Kidney epithelial cell (primary cell): ENCODE data around the gene CYSTM1. TPM values are rescaled to one million over a fixed set of nuclear protein-coding genes. Genes with fewer than 3 reads are reported as not detected.
A peak's percentile ranks its signal among the peaks of the same experiment; 100 is the strongest.

ENCODE experiments used
- DNase-seq: peaks from one replicate; pipeline ENCODE4 v3.0.0-alpha.2; 2010; ENCODE audit warnings: low read depth
- H3K27me3 ChIP-seq: 2 replicates; pipeline ENCODE4 v1.6.0; 2011; ENCODE audit warnings: low read length; ENCODE audit not compliant: control insufficient read depth, insufficient read depth
- H3K36me3 ChIP-seq: 2 replicates; pipeline ENCODE4 v1.5.1; 2011; ENCODE audit warnings: low read length; ENCODE audit not compliant: control insufficient read depth, insufficient read depth
- H3K4me3 ChIP-seq: 2 replicates; pipeline ENCODE4 v1.5.1; 2011; ENCODE audit warnings: low read depth, mild to moderate bottlenecking, control low read depth, low read length
- total RNA-seq: library from RNA; depleted of rRNA; stranded (reverse); fragments of >200 nt; gene quantifications from 2 replicates; pipeline ENCODE4 v1.2.3, GENCODE V29; 2015
- TF ChIP-seq, protein P1 (sequence below): IDR thresholded peaks from 2 replicates; pipeline ENCODE4 v1.5.1; 2011; ENCODE audit warnings: mild to moderate bottlenecking, moderate library complexity, low read length, control low read depth, inconsistent platforms; ENCODE audit not compliant: insufficient read depth, poor library complexity, severe bottlenecking

Gene CYSTM1
- total RNA-seq, 1 donor from 2014 or later = 176 TPM

- no peaks in the 10 kb centered on the region for H3K36me3 ChIP-seq
- no peak for DNase-seq
- H3K4me3 ChIP-seq = peak overlapping the region; percentile 44
- TF ChIP-seq, protein P1, sequence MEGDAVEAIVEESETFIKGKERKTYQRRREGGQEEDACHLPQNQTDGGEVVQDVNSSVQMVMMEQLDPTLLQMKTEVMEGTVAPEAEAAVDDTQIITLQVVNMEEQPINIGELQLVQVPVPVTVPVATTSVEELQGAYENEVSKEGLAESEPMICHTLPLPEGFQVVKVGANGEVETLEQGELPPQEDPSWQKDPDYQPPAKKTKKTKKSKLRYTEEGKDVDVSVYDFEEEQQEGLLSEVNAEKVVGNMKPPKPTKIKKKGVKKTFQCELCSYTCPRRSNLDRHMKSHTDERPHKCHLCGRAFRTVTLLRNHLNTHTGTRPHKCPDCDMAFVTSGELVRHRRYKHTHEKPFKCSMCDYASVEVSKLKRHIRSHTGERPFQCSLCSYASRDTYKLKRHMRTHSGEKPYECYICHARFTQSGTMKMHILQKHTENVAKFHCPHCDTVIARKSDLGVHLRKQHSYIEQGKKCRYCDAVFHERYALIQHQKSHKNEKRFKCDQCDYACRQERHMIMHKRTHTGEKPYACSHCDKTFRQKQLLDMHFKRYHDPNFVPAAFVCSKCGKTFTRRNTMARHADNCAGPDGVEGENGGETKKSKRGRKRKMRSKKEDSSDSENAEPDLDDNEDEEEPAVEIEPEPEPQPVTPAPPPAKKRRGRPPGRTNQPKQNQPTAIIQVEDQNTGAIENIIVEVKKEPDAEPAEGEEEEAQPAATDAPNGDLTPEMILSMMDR = no peak
- H3K27me3 ChIP-seq = peaks cover 17% of the 10 kb centered on the region
Observed at GRCh38 chr5:140146523-140146842, 28.5 kb upstream of the CYSTM1 start.

DNA sequence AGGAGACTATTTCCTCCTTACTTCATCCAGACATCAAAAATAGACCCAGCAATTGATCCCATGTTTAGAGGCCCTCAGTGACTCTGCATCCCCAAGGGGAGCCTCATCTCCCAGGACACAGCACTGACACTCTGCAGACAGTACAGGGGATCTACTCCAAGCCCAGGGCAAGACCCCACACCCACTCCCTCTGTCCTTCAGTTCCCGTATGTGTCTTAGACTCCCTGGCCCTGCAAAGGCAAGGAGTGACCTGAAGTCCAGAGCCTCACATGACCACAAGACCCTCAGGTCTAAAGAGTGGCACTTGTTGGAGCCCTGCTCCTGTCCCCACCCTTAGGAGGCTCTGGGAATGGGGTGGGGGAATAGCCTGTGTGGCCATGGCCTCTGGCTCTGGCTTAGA, 27.5 kb upstream of the CYSTM1 start:
- DNase-seq = no peak
- Histone ChIP-seq H3K27me3 (peaks cover 17% of the 10 kb centered on the region), H3K36me3 (no peaks in the 10 kb centered on the region), H3K4me3 (no peak overlapping the region)
- TF ChIP-seq, protein P1 = no peak

DNA sequence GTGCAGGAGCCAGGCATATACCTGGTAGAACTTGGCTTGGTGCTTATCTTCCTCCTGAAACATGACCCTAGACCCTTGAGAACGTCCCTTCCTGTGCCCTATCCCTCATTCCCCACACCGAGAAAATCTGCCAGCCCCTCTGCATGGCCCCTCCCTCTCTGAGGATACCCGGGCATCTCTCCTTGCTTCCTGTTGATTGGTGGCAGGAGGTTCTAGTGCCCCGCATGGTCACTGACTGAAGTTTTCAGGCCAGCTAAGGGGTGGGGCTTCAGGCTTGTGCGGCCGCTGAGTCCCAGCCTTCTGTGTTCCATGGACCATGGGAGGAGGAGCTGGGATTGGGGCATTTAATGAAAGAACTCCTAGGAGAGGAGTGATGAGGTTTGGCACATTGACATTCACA, 26.5 kb upstream of the CYSTM1 start:
- no peak for DNase-seq
- no peak overlapping the region for H3K4me3 ChIP-seq
- H3K27me3 ChIP-seq = peaks cover 19% of the 10 kb centered on the region
- H3K36me3 ChIP-seq = no peaks in the 10 kb centered on the region
- TF ChIP-seq, protein P1 = no peak

GRCh38 chr5:140150201-140150600, 24.8 kb upstream of the CYSTM1 start:
- TF ChIP-seq, protein P1 = no peak
- no peak overlapping the region for H3K4me3 ChIP-seq
- H3K36me3 ChIP-seq = no peaks in the 10 kb centered on the region
- DNase-seq = no peak
- peaks cover 19% of the 10 kb centered on the region for H3K27me3 ChIP-seq

DNA sequence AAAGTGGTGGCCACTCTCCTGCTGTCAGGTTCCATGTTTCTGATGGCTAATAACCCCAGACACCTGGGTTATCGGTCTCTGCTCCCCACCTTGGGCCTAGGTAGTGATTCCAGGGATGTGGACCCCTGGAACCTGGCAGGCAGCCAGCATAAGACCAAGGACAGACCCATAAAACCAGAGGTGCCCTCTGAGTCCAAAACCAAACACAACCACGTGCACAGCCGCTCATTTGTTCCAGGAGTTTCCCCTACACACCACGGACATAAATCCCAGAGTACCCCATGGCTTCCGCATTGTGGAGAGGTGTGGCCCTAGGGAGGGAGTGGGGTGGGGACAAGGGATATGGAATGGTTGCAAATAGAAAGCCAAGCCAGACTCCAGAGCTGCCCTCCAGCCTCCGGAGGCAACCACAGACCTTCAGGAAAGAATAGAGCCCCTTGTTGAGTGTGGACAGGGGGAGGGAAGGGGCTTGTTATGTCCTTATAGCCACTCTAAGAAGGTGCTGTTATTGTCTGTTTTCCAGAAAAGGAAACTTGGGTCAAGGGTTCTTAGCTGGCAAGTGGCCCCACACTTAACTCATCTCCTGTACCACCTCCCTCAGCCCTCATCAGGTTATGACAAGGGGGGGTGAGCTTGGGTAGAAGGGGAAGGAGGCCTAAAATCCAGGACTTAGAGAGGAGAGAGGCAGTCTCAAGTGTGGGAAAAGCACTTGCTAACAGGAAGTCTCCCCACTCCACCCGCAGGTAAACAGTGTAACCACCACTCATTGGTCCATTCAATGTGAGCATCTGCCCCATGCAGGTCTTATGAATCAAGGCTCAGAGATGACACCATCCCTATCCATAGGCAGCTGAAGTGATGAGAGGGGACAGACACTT, 23.6 kb upstream of the CYSTM1 start:
- Histone ChIP-seq H3K36me3 (no peaks in the 10 kb centered on the region), H3K4me3 (no peak overlapping the region), H3K27me3 (peaks cover 9% of the 10 kb centered on the region)
- TF ChIP-seq, protein P1 = no peak
- no peak for DNase-seq
